ENCODE results near the gene PLIN4. TPM values are rescaled to one million over a fixed set of nuclear protein-coding genes. Genes with fewer than 3 reads are reported as not detected.
A peak's percentile ranks its signal among the peaks of the same experiment; 100 is the strongest.

PLIN4 gene
- total and polyA plus RNA-seq, 10 of the 15 experiments (the other 5 are each of a cell fraction or from before 2014, with no cell fraction given) = 0.01 to 0.11 (median 0.05) TPM; not detected in 2

DNA sequence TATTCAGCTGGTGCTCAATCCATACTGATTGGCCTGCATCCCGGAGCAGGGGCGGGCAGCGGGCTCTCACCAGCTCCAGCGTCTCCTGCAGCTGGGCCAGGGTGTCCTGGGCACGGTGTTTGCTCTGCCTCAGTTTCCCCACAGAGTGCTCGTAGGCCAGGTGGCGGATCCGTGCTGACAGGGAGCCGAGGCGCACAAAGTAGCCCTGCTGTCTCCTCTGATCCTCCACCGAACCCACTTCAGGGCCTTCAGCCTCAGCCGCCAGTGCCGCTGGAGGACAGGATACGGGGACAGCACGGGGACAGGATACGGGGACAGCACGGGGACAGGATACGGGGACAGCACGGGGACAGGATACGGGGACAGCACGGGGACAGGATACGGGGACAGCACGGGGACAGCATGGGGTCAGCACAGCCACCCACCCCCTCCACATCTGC, 7.3 kb upstream of the PLIN4 start:
- no peak for TF ChIP-seq NFIC (IDR thresholded peaks at IDR 0.05; ENCODE audit: low read depth, low read length)
- no peak for TF ChIP-seq POLR2AphosphoS5 (IDR thresholded peaks at IDR 0.05; ENCODE audit: low read length)
- TF ChIP-seq CHD1 (IDR thresholded peaks at IDR 0.05; ENCODE audit: low read depth, low read length) = no peak
- Histone ChIP-seq H3K27me3 (replicated peaks in 1 of 2; ENCODE audit: control insufficient read depth in 2 of 2, insufficient read depth in 2 of 2, low read length in 1 of 2) (no peaks in the 10 kb centered on the region), H3K4me3 (no peak overlapping the region), H4K20me1 (ENCODE audit: control insufficient read depth, insufficient read depth) (no peaks in the 10 kb centered on the region), H3K36me3 (ENCODE audit: control insufficient read depth in 2 of 2, insufficient read depth in 2 of 2, low read length in 1 of 2) (no peaks in the 10 kb centered on the region), H3K79me2 (ENCODE audit: control insufficient read depth, insufficient read depth, low read length) (no peaks in the 10 kb centered on the region), H3K4me2 (ENCODE audit: control insufficient read depth, insufficient read depth) (no peak overlapping the region), H3K27ac (ENCODE audit: control insufficient read depth, insufficient read depth) (no peak overlapping the region), H3K9ac (ENCODE audit: control insufficient read depth, insufficient read depth, low read length) (no peak overlapping the region), H3K4me1 (ENCODE audit: control insufficient read depth, insufficient read depth, low read length) (no peaks in the 10 kb centered on the region), H2AFZ (ENCODE audit: control insufficient read depth, low read depth, low read length) (no peak overlapping the region), H3K9me3 (replicated peaks; ENCODE audit: control insufficient read depth, insufficient read depth, low read length) (no peaks in the 10 kb centered on the region)
- CTCF ChIA-PET = interaction anchor here (0.6 to 4.5 kb wide), 19 partner anchors 9 to 607 kb away, joined by 3 to 44 read pairs (median 4); partner anchors contain the start of genes LRG1, PLIN5 and SEMA6B
- SMC1A ChIA-PET (ENCODE audit: uncharacterized antibody, unreplicated experiment) = interaction anchor here (1.0 to 1.5 kb wide), 3 partner anchors 14 to 259 kb away, joined by 4 read pairs; partner anchors contain the start of gene LRG1
- RAD21 ChIA-PET (ENCODE audit: unreplicated experiment) = interaction anchor here (1.2 to 1.3 kb wide), 3 partner anchors 10 to 259 kb away, joined by 3 to 8 read pairs (median 3); partner anchors contain the start of gene PLIN5
- in situ Hi-C loops (cut with MboI) = no loop called here
- POLR2A ChIA-PET = interaction anchor here (0.5 kb wide), 1 partner anchor 26 kb away, joined by 6 read pairs; no protein-coding TSS in a partner anchor
- no peak for DNase-seq (ENCODE audit: low read depth, low spot score)
- ATAC-seq = no peak
- BruUV-seq (replicated peaks) = no TSS peak
- intact Hi-C loops (cut with micrococcal nuclease; ENCODE audit: unreplicated experiment) = loop anchor here (2.0 kb wide), 1 partner anchor 259 kb away; no protein-coding TSS in a partner anchor
- FAIRE-seq = no peak
- WGBS (ENCODE audit: insufficient coverage, insufficient replicate concordance, low lambda C conversion rate, missing lambda C conversion rate) = 42% methylated on average over 23 of the region's 23 CpGs

DNA sequence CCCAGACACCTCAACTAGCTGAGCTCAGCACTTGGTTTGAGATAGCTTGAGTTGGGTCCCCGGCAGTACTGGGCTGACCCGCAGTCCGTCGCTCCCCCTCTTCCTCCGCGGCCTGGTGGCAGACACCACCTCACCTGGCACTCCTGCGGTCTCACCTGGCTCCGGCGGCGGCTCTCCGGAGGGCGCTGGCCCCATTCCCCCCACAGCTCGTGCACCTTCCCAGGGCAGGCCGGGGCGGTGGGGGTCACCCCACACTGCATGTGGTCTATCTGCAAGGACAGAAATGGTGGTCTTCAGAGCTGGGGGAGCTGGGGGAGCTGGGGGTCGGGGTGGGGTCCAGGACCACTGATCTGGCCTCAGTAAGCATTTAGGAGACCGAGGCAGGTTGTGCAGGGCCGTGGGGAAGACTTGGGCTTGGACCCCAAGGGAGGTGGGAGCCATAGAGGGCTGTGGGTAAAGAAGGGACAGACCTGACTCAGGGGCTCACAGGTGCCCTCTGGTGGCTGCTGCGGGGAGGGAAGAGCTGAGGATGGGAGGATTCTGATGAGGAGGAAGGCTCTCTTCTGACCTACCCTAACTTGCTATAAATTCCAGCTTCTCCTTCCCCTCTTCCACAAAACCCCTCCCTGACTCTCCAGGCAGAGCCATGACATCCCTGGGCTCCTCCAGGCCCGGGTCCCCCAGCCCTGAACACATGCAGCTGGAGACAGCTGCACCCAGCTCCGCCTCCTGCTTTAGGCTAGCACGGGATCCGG, 6.7 kb upstream of the PLIN4 start:
- CTCF ChIA-PET = interaction anchor here (0.6 to 4.5 kb wide), 20 partner anchors 8 to 607 kb away, joined by 3 to 44 read pairs (median 4); partner anchors contain the start of genes LRG1, PLIN5 and SEMA6B
- Histone ChIP-seq H3K4me3 (no peak overlapping the region), H3K27me3 (replicated peaks in 1 of 2; ENCODE audit: control insufficient read depth in 2 of 2, insufficient read depth in 2 of 2, low read length in 1 of 2) (no peaks in the 10 kb centered on the region), H4K20me1 (ENCODE audit: control insufficient read depth, insufficient read depth) (no peaks in the 10 kb centered on the region), H2AFZ (ENCODE audit: control insufficient read depth, low read depth, low read length) (no peak overlapping the region), H3K27ac (ENCODE audit: control insufficient read depth, insufficient read depth) (no peak overlapping the region), H3K79me2 (ENCODE audit: control insufficient read depth, insufficient read depth, low read length) (no peaks in the 10 kb centered on the region), H3K36me3 (ENCODE audit: control insufficient read depth in 2 of 2, insufficient read depth in 2 of 2, low read length in 1 of 2) (no peaks in the 10 kb centered on the region), H3K4me1 (ENCODE audit: control insufficient read depth, insufficient read depth, low read length) (no peaks in the 10 kb centered on the region), H3K9ac (ENCODE audit: control insufficient read depth, insufficient read depth, low read length) (no peak overlapping the region), H3K4me2 (ENCODE audit: control insufficient read depth, insufficient read depth) (no peak overlapping the region), H3K9me3 (replicated peaks; ENCODE audit: control insufficient read depth, insufficient read depth, low read length) (no peaks in the 10 kb centered on the region)
- no peak for DNase-seq (ENCODE audit: low read depth, low spot score)
- 54% methylated on average over 21 of the region's 23 CpGs for whole genome bisulfite sequencing (ENCODE audit: insufficient coverage, insufficient replicate concordance, low lambda C conversion rate, missing lambda C conversion rate)
- BruUV-seq (replicated peaks) = no TSS peak
- in situ Hi-C loops (cut with MboI) = no loop called here
- peak; percentile 93 for ATAC-seq
- no peak for TF ChIP-seq FOS (IDR thresholded peaks at IDR 0.05; ENCODE audit: borderline replicate concordance, extremely low read depth, insufficient read length)
- TF ChIP-seq, protein P1, sequence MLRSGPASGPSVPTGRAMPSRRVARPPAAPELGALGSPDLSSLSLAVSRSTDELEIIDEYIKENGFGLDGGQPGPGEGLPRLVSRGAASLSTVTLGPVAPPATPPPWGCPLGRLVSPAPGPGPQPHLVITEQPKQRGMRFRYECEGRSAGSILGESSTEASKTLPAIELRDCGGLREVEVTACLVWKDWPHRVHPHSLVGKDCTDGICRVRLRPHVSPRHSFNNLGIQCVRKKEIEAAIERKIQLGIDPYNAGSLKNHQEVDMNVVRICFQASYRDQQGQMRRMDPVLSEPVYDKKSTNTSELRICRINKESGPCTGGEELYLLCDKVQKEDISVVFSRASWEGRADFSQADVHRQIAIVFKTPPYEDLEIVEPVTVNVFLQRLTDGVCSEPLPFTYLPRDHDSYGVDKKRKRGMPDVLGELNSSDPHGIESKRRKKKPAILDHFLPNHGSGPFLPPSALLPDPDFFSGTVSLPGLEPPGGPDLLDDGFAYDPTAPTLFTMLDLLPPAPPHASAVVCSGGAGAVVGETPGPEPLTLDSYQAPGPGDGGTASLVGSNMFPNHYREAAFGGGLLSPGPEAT (IDR thresholded peaks at IDR 0.05; ENCODE audit: low read depth) = no peak
- no peak for TF ChIP-seq ESRRA (IDR thresholded peaks at IDR 0.05; ENCODE audit: low read length)
- peak; percentile 63; the same call in 1 of the 2 replicates for TF ChIP-seq SMC3 (IDR thresholded peaks at IDR 0.05; ENCODE audit: borderline replicate concordance, low read length)
- TF ChIP-seq, protein P2, sequence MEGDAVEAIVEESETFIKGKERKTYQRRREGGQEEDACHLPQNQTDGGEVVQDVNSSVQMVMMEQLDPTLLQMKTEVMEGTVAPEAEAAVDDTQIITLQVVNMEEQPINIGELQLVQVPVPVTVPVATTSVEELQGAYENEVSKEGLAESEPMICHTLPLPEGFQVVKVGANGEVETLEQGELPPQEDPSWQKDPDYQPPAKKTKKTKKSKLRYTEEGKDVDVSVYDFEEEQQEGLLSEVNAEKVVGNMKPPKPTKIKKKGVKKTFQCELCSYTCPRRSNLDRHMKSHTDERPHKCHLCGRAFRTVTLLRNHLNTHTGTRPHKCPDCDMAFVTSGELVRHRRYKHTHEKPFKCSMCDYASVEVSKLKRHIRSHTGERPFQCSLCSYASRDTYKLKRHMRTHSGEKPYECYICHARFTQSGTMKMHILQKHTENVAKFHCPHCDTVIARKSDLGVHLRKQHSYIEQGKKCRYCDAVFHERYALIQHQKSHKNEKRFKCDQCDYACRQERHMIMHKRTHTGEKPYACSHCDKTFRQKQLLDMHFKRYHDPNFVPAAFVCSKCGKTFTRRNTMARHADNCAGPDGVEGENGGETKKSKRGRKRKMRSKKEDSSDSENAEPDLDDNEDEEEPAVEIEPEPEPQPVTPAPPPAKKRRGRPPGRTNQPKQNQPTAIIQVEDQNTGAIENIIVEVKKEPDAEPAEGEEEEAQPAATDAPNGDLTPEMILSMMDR (IDR thresholded peaks at IDR 0.05 in 2 of 3, conservative IDR thresholded peaks at IDR 0.05 in 1 of 3; ENCODE audit: control insufficient read depth in 2 of 3, extremely low read depth in 1 of 3, insufficient read depth in 1 of 3, low read depth in 3 of 3, low read length in 3 of 3) = peak; percentile 65 to 91 (median 77)
- peak; percentile 75; the same call in 1 of the 2 replicates for TF ChIP-seq SMARCA5 (IDR thresholded peaks at IDR 0.05)
- peak; percentile 43 for TF ChIP-seq RAD21 (IDR thresholded peaks at IDR 0.05; ENCODE audit: insufficient read depth, low read depth, low read length)
- no peak for TF ChIP-seq GABPA (IDR thresholded peaks at IDR 0.05; ENCODE audit: low read depth)
- intact Hi-C loops (cut with micrococcal nuclease; ENCODE audit: unreplicated experiment) = loop anchor here (2.0 kb wide), 1 partner anchor 258 kb away; no protein-coding TSS in a partner anchor
- SMC1A ChIA-PET (ENCODE audit: uncharacterized antibody, unreplicated experiment) = interaction anchor here (1.0 to 1.5 kb wide), 3 partner anchors 14 to 258 kb away, joined by 4 read pairs; partner anchors contain the start of gene LRG1
- FAIRE-seq = peak; percentile 31
- POLR2A ChIA-PET = interaction anchor here (0.5 kb wide), 1 partner anchor 26 kb away, joined by 6 read pairs; no protein-coding TSS in a partner anchor
- RAD21 ChIA-PET (ENCODE audit: unreplicated experiment) = interaction anchor here (1.2 kb wide), 2 partner anchors 10 to 258 kb away, joined by 3 to 8 read pairs; partner anchors contain the start of gene PLIN5
